ENCODE measurements around the gene NOX4. TPM values are rescaled to one million over a fixed set of nuclear protein-coding genes. Genes with fewer than 3 reads are reported as not detected.

Gene NOX4
- total RNA-seq, 1 experiment from 2014 or later = 1.5 TPM

- DNase-seq (ENCODE audit: low spot score) = no peak
- no peaks in the 10 kb centered on the region for H3K4me1 Mint-ChIP-seq
- TF ChIP-seq ZNF532 (CRISPR knock-in tag; IDR thresholded peaks at IDR 0.05; ENCODE audit: borderline replicate concordance) (no peak), NFATC4 (CRISPR knock-in tag; IDR thresholded peaks at IDR 0.05) (no peak), JUN (CRISPR knock-in tag; IDR thresholded peaks at IDR 0.05) (no peak), MYBL2 (CRISPR knock-in tag; IDR thresholded peaks at IDR 0.05) (no peak), ZNF396 (CRISPR knock-in tag; IDR thresholded peaks at IDR 0.05; ENCODE audit: borderline replicate concordance) (no peak), CBFB (CRISPR knock-in tag; IDR thresholded peaks at IDR 0.05; ENCODE audit: low read depth) (no peak), ZSCAN18 (CRISPR knock-in tag; IDR thresholded peaks at IDR 0.05) (no peak), CDX4 (CRISPR knock-in tag; IDR thresholded peaks at IDR 0.05; ENCODE audit: borderline replicate concordance) (no peak), ZBTB21 (CRISPR knock-in tag; IDR thresholded peaks at IDR 0.05; ENCODE audit: borderline replicate concordance) (no peak), STAT6 (CRISPR knock-in tag; conservative IDR thresholded peaks at IDR 0.05; ENCODE audit: low read depth) (no peak), ZNF138 (CRISPR knock-in tag; conservative IDR thresholded peaks at IDR 0.05) (no peak), ATF6 (CRISPR knock-in tag; IDR thresholded peaks at IDR 0.05) (no peak), USF2 (CRISPR knock-in tag; IDR thresholded peaks at IDR 0.05) (no peak), TCF7 (CRISPR knock-in tag; IDR thresholded peaks at IDR 0.05; ENCODE audit: low read depth) (no peak), CREM (CRISPR knock-in tag; IDR thresholded peaks at IDR 0.05) (no peak), CTCF (IDR thresholded peaks at IDR 0.05) (no peak), SMAD3 (CRISPR knock-in tag; IDR thresholded peaks at IDR 0.05; ENCODE audit: borderline replicate concordance) (no peak), IRF1 (CRISPR knock-in tag; IDR thresholded peaks at IDR 0.05) (no peak), E2F1 (CRISPR knock-in tag; IDR thresholded peaks at IDR 0.05) (no peak)
- CTCF ChIA-PET = no interaction called here
- no peaks in the 10 kb centered on the region; the same call in 1 of the 2 replicates for H3K36me3 Mint-ChIP-seq
- no peak for ATAC-seq
- H3K4me3 Mint-ChIP-seq = no peak overlapping the region
- H3K27me3 Mint-ChIP-seq (ENCODE audit: low read depth) = no peaks in the 10 kb centered on the region; the same call in 1 of the 2 replicates
- H3K9me3 Mint-ChIP-seq = peaks cover 20% of the 10 kb centered on the region
- POLR2A ChIA-PET = no interaction called here
- H3K27ac Mint-ChIP-seq = no peak overlapping the region
Observed at GRCh38 chr11:89463266-89463780, 27.9 kb downstream of the NOX4 start.
